GM18507 (cell line): Measurements from ENCODE around the gene GYG2.
"Not testable (repeated sequence)": the region's sequence is repeated elsewhere in the genome, so short reads cannot be mapped to it uniquely, and the experiment has no call there.

Source experiments
- DNase-seq: peaks from one replicate; pipeline ENCODE4 v3.0.0; 2011; ENCODE audit warnings: low read depth; ENCODE audit not compliant: insufficient read length; ENCODE audit errors: extremely low spot score
- FAIRE-seq: peaks from 2 replicates; lab custom pipeline; 2011; peaks lifted over from hg19 to GRCh38; lab: Jason Lieb, UNC

GYG2 gene

DNA sequence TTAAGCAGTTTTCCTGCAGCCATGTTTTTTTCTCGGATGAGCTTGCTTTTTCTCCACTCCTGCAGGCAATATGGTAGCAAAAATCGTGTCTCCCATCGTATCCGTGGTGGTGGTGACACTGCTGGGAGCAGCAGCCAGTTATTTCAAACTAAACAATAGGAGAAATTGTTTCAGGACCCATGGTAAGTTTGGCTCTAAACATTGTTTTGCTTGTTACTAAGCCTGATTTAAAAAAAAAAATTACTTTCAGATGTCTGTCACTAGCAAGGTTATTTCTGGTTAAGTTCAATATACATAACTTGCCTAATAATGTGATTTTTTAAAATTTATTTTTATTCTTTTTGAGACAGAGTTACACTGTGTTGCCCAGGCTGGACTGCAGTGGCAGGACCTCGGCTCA lies 17.5 kb upstream of the GYG2 start:
- DNase-seq (no peak), FAIRE-seq (no peak)

DNA sequence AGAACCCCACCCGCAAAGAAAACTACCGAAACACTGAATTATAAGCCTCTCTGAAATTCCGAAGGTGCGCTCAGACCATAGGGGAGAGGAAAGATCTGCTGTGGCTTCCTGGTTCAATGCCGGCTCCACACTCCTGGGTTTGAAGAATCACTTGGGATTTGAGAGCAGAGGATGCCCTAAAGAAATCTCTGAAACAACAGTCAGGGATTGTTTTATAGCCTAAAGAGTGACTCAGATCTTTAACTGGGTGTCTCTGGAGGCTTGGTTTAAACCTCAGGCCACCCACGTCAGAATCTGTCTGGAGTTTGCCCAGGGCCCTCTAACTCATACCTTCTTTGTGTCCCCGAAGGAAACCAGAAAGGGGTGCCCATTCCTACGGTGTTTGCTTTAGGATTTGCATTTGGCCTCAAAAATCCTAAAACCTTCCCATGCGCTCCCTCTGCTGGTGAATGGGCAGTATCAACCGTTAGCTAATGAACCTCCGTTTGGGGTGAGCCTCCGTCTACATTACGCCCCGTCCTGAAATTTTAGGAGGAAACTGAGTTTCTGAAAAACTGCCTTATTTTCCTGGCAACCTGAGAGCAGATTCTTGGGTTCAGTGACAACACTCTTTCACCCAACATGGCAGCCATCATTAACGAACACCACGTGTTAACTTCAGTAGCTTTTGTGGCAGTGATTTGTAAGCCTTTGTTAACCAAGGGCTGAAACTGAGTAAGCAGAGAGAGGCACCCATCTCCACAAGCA lies 16.4 kb upstream of the GYG2 start:
- peak; percentile 65 for FAIRE-seq
- DNase-seq, result not testable (repeated sequence)

DNA sequence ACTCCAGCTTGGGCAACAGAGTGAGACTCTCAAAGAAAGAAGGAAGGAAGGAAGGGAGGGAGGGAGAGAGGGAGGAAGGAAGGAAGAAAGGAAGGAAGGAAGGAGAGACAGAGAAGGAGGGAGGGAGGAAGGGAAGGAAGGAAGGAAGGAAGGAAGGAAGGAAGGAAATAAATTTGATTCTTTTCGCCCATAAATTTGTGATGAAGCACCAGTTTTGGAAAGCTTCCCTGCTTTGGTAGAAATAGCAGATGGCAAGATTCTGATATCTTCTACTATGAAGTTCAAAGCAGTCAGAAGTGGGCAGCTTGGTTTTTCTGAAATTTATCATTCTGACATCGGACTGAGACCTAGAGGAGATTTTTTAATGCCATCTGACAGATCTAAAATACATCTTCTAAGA lies 11.7 kb upstream of the GYG2 start:
- no peak for DNase-seq
- FAIRE-seq, result no peak

DNA sequence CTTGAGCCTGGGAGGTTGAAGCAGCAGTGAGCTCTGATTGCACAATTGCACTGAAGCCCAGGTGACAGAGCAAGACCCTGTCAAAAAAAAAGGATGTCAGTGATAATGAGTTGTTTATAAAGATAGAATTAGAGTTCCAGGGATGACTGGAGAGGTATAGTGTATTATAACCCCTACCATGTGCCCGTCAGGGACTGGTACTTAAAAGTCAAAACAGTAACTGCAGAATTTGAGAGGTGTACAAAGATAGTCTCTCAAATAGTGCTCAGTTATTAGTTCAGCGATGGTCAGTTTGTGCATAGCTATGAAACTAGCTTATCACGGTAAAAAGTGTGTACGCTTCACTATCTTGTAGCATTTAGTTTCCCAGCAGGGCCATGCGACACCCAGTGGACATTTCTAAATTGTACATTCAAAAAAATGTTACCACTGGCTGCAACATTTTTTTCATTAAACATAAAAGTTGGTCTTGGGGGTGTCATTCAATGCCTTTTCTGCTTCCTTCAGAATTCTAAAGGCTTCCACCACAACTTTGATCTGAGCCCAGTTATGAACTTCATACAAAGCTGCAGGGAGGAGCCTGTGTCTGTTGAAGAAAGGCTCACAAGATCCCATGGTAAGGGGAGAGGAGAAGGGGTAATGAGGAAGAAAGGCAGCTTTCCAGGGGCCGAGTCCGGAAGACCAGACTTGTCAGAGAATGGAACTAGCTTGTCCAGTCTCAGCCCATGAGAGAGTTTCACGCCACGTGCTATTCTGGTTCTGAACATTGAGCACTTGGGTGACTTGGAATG lies 9.2 kb upstream of the GYG2 start:
- DNase-seq, result no peak
- FAIRE-seq, result peak; percentile 39

DNA sequence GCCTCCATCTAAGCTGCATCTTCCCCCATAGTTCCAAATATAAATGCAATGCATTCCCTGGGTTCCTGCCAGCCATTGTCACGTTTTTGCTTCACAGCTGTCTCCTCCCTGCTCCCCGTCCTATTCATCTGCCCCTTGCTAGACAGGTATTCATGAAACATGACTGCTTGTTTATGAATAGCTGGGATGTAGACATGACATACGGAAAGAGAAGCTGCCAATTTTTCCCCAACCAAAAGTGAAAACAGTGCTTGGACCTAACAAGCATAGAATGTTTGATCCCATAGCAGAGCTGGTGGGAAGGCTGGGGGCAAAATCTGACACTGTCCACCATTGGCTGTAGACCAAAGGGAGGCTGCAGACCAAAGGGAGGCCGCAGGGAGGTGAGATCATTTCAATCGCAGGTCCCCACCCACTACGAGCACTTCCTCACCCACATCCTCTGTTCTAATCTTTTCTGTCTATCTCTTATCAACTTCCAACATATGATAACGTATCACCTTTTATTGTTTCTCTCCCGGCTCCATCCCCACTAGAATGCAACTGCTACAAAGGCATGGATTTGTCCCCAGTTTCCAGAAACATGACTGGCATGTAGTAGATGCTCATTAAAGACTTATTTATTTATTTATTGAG lies 8.5 kb upstream of the GYG2 start:
- FAIRE-seq (no peak), DNase-seq (no peak)

DNA sequence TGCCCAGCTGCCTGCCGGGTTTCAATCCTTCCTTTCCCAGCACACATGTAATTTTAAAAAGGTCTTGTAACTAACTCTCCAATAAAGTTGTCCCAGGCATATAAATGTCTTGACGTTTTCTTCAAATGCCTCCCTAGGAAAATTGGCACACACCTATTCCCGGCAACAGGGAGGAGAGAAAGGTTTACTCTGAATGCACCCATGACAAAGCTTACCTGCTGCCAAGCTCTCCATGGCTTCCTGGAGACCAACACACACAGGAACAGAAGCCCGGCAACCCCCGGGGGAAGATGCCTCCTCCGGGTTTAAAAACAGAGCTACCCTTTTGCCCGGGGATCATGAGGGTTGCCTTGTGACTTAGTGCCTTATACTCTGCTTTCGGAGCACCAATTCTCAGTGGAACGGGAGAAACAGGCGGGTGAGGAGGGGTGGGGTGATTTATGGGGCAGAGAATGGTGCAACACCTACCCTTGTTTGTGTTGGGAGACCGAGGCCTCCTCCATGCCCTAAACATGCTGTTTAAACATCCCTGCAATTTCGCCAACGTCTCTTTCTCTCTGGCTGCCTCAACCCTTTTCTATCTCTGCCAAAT lies 4.8 kb upstream of the GYG2 start:
- FAIRE-seq, result no peak

DNA sequence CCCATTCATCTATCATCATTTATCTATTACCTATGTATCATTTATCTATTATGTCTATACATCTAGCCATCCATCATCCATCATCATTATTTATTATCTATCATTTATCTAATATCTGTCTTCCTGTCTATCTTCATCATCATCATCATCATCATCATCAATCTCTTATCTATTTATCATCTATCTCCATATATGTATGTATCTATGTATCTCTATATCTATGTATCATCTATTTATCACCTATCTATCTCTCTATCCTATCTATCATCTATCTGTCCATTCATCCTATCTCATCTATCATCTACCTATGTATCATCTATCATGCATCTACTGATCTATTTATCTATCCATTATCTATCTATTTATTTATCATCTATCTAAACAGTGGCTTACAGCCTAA lies 3.8 kb upstream of the GYG2 start:
- DNase-seq (no peak), FAIRE-seq (no peak)

More for the DNA sequence above, 4.8 kb upstream of the GYG2 start:
- no peak for DNase-seq

DNA sequence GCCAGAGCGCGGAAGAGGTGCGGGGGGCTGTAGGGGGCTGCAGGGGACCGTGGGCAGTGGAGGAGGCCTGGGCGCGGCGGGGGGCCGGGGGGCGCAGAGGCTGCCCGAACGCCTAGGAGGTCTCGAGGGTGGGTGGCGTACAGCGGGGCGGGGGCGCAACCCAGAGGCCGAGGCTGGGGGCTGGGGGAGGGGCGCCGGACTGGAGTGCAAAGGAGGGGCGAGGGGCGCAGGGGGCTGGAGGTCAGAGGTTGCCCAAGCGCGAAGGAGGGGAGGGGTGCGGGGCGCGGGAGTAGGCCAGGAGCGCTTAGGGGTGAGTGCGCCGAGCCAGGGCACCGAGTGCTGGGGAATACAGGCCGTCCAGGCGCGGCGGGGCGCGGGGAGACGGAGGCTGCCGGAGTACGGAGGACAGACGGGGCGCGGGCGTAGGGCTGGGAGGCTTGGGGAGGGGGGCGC lies 255 bp downstream of the GYG2 start:
- FAIRE-seq (no peak), DNase-seq (no peak)

DNA sequence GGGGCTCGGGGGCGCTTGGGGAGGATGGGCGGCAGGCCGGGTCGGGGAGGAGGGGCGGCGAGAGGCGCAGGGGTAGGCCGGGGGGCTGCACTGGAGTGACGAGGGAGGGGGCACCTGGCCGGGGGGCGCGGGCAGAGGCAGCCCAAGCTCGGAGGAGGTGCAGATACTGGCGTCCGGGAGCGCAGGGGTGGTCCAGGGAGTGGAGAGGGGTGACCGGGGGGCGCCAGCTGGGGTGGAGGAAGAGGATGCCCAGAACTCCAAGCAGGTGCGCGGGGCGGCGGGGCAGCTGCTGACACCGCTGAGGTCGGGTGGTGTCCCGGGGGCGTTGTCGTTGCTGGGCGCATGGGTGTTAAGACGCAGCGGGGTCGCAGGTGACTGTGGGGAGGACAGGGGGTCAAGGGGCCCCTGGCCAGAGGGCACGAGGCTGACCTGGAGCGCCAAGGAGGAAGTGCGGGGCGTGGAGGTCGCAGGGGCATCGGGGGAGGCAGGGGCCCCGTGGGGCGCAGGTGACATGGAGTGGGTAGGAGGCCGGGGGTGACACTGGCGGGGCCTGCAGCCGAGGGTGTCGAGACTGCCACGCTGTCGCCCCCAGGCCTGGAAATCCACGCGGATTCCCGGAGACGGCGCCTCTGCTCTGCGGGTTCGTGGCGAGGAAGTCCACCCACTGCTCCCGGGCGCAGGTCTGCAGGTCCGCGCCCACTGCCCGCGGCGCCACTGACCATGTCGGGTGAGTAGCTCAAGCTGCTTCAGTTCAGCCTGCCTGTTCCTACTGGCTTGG lies 928 bp downstream of the GYG2 start:
- FAIRE-seq, result no peak

DNA sequence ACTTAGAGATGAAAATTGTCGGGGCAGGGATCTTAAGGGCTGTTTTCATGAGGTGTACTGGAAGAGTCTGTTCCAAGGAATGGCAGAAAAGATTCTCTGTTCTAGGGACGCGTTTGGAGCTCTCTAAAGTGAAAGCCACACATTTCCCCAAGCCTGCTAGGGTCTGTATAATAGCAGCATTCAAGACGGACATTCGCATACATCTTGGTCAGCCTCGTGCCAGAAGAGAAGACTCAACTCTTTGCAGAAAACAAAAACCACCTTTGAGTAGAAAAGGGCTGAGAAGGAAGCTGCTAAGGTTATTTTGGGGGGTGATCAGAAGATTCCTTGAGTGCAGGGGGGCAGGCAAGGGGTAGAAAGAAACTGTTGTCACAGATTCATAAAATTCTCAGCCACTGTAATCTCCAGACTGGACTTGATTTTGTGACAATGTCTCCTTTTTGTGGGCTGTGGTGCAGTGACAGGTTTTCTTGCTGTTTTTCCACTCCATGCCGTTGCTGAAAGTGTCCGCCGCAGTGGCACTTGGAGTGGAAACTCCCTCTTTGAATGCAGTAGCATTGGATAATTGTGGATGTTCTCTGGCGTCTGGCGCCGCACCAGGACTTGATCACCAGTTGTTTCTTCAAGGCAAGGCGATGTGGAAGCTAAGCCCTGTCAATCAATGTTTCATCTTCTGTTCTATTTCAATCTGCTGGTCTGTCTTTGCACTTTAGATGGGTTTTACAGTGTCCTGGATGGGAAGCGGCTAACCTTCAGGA lies 2.9 kb downstream of the GYG2 start:
- FAIRE-seq (no peak), DNase-seq (no peak)

More for the DNA sequence above, 928 bp downstream of the GYG2 start:
- no peak for DNase-seq

DNA sequence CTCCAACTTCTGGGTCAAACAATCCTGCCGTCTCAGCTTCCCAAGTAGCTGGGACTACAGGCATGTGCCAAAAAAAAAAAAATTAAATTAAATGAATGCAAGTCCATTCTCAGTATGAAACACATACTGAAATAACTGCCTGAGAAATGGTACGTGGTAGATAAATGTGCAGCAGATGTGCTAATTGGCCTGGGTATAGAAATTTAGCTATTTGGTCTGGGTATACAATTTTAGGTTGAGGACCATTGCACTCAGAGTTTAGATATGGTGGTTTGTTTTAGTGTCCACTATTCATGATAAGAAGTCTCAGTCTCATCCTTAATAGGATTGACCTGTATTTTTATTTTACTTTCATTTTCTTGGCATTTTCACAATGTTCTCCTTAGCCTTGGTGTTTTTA lies 9.2 kb downstream of the GYG2 start:
- DNase-seq (no peak), FAIRE-seq (no peak)

DNA sequence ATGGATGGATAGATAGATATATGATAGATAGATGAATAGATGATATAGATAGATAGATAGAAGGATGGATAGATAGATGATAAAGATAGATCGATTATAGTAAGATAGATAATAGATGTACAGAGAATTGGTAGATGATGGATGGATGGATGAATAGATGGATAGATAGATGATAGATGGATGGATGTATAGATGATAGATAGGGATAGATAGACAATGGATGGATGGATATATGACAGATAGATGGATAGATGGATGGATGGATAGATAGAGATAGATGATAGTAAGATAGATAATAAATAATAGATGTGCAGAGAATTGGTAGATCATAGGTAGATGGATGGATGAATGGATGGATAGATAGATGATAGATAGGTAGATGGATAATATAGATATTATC lies 12.2 kb downstream of the GYG2 start:
- DNase-seq, result no peak
- FAIRE-seq, result no peak

DNA sequence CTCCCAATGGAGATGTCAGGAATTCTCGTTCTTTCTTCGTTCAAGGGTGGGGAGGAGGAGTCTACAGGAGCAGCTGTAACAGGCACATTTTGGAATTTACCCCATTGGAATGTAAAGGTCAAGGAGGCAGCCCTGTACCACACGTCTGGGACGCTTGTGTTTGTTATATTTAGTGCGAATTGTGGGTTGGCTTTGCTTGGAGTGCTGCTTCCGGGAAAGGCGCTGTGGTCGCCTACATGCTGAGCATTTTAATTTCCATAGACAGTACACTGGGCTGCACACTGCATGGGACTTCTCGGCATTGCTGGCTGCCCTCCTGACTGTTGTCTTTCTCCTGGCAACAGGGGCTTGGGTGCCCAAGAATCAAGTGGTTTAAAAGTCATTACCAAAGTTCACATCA lies 12.8 kb downstream of the GYG2 start:
- DNase-seq (no peak), FAIRE-seq (no peak)

DNA sequence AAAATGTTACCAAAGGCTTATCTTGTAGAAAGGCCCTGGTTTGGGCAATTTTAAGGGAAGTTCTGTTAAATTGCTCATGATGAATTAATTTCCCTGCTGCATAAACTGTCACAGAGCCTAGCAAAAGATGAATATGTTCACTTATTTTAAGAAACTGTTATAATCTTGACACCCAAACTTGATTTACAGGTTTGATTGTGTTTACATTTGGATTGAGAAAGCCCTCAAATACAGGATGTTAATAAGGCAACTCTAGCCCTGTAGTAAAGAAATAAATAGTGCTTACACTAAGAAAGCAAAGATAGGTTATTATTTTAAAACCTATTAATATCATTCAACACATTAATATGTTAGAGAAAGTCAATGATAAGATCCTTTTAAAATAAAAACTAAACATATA lies 18.3 kb downstream of the GYG2 start:
- FAIRE-seq (no peak), DNase-seq (no peak)

DNA sequence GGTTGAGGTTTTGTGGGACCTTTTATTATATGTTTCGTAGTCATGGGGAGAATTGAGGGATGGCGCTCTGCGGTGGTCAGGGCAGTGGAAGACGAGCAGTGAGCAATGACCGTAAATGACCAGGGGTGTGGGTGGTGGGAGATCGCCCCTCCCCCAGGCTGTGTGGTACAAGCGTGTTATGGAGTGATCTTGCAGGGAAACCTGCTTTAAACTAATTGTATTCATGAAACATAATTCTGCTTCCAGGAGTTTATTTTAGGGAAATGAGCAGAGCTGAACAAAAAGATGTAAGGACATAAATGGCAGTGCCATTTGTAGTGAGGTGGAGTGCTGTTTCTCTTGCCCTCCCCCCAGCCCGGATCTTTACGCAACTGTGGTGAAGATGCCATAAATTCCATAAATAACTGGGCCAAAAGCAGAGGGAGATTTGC lies 20.2 kb downstream of the GYG2 start:
- no peak for FAIRE-seq

DNA sequence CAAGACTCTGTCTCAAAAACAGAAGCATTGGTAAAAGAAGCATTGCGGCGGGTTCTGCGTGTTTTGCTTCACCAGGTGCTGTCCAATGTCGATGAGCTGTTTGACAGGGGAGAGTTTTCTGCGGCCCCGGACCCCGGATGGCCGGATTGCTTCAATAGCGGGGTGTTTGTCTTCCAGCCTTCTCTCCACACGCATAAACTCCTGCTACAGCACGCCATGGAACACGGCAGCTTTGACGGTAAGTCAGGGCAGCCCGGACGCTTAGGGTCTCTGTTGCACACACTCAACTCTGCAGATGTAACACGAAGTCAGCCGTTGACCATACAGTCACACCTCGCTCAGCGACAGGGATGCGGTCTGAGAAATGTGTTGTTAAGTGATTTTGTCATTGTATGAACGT lies 26.2 kb downstream of the GYG2 start:
- DNase-seq, result no peak
- no peak for FAIRE-seq

More for the DNA sequence above, 20.2 kb downstream of the GYG2 start:
- no peak for DNase-seq

DNA sequence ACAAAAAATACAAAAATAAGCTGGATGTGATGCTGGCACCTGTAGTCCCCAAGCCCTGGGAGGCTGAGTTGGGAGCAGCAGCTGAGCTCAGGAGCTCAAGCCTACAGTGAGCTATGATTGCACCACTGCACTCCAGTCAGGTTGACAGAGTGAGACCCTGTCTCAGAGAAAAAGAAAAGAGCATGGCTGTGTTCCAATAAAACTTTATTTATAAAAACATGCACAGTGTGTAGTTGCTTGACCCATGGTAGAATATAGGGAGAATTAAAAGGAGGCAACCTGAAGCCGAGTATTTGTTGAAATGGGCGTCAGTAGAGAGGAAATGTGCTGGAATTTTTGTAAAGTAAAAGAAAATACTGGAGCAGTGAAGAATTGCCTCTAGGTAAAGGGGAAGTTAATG lies 27.0 kb downstream of the GYG2 start:
- FAIRE-seq (no peak), DNase-seq (no peak)

DNA sequence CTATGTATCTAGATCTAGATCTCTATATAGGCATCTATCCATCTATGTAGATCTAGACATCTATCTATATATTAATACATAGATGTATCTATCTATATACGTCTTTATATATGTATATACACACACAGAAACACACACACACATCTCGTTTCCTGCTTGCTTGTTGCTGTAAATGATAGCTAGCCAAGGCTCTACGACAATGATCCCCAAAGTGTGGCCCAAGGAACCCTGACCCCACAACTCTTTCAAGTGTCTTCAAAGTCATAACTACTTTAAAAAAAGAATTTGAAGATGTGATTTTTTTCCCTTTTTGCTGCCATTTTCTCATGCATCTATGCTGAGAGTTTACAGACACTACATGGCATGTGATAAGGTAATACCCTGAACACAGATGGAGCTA lies 28.8 kb downstream of the GYG2 start:
- DNase-seq (no peak), FAIRE-seq (no peak)
